ENCODE results near the gene SDHC.

The SDHC gene

DNA sequence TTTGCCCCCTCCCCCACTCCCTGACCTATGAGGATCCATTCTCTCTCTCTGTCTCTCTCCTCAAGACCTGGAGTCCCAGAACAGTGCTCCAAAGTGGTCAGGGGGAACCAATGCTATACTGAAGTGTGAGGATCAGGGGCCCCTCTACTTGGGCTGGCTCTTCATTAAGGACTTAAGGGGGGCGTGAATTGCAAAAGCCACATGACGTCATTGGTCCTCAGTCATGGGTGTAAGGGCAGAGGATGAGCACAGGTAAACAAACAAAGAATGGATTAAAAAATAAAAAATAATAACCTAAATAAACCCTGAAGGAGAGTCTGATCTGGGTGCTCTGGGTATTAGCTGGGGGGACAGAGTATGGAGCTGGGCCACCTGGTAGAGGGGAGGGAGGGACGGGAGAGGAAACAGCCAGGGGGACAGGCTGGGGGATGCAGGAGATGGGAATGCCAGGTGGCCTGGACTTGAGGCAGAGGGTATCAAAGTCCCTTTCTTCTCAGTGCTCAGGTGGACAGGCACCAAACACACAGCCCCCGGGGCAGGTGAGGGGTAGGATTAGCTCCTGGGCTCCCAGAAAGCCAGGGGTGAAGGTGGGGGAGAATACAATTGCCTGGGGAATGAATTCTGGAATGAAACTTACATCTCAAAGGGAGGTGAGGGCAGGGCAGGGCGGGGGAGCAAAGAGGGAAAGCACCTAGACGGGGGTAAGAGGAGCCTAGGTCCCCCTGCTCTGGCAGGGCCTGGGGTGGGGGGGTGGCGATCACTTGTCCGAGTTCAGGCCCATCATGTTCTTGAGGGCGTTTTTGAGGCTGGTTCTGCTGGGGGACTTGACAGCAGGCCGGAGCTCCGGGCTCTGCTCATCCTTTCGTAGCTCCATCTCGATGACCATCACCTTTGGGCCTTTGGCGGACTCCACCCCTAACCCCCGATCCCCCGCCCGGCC lies 9.0 kb upstream of the SDHC start:
- Histone ChIP-seq H3K4me3 (ENCODE audit: low read depth in 1 of 2, low read length in 1 of 2) (peak overlapping the region; percentile 62 to 78), H3K9me3 (no peaks in the 10 kb centered on the region), H3K27me3 (no peaks in the 10 kb centered on the region), H3K27ac (peak overlapping the region; percentile 99), H3K4me1 (ENCODE audit: control insufficient read depth in 1 of 2, insufficient read depth in 1 of 2, low read depth in 1 of 2, low read length in 1 of 2) (peaks cover 51 to 58% of the 10 kb centered on the region in 2 experiments), H3K36me3 (no peaks in the 10 kb centered on the region)
- TF ChIP-seq, protein P1, sequence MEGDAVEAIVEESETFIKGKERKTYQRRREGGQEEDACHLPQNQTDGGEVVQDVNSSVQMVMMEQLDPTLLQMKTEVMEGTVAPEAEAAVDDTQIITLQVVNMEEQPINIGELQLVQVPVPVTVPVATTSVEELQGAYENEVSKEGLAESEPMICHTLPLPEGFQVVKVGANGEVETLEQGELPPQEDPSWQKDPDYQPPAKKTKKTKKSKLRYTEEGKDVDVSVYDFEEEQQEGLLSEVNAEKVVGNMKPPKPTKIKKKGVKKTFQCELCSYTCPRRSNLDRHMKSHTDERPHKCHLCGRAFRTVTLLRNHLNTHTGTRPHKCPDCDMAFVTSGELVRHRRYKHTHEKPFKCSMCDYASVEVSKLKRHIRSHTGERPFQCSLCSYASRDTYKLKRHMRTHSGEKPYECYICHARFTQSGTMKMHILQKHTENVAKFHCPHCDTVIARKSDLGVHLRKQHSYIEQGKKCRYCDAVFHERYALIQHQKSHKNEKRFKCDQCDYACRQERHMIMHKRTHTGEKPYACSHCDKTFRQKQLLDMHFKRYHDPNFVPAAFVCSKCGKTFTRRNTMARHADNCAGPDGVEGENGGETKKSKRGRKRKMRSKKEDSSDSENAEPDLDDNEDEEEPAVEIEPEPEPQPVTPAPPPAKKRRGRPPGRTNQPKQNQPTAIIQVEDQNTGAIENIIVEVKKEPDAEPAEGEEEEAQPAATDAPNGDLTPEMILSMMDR (IDR thresholded peaks at IDR 0.05): no peak

DNA sequence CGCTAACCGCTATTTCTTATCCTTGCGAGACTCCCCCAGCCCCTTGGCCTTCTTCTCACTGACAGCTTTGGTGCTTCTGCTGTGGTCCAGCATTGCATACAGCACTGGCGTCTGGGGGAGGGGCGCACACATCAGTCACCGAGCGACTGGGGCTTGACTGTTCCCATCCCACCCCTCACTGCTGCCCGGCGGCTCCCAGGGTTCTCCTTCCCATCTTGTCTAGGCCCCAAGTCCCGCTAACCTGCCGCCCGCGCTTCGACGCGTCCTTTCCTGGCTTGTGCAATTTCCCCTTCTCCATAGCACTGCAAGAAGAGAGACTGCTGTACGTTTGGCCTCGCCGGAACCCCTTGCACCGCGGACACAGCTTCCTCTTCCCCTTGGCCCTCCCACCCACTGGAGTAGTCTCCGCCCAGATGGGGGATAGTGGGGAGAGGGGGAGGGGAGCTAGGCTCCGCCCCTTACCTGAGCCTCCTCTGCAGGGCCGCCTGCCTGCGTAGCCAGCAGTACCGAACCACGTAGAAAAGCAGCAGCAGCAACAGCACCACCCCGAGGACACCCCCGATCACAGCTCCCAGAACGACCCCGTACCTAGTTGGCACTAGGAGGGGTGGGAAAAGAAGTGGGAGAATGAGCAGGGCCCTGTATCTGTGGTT lies 8.2 kb upstream of the SDHC start:
- Histone ChIP-seq H3K4me3 (ENCODE audit: low read depth in 1 of 2, low read length in 1 of 2) (peak overlapping the region; percentile 62 to 78), H3K27ac (peak overlapping the region; percentile 99), H3K4me1 (ENCODE audit: control insufficient read depth in 1 of 2, insufficient read depth in 1 of 2, low read depth in 1 of 2, low read length in 1 of 2) (peaks cover 51 to 58% of the 10 kb centered on the region in 2 experiments), H3K36me3 (no peaks in the 10 kb centered on the region), H3K27me3 (no peaks in the 10 kb centered on the region), H3K9me3 (no peaks in the 10 kb centered on the region)
- TF ChIP-seq, protein P1 (IDR thresholded peaks at IDR 0.05): peak; percentile 68

DNA sequence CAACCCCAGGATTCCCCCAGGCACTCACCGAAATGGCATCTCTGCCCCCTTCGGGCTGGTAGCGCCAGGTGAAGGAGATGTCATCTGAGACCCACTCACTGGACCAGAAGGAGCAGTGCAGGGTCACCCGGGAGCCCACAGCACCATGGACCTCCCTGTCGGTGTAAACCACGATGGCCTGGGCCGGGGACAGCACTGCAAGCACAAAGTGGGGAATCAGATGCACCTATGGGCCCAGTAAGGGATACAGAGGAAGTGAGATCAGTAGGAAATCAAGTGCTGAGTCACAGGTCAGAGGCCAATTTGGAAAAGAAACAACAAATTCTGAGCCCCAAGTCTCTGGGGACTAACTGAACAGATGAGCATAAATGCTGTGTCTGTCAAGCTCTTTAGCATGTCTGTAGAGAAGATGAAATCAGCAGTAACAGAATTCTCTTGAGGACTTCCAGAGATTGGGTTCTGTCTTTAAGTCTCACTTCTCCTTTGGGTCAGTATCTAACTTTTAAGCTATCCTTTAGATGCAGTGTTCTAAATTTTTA lies 6.9 kb upstream of the SDHC start:
- Histone ChIP-seq H3K27ac (peak overlapping the region; percentile 99), H3K9me3 (no peaks in the 10 kb centered on the region), H3K4me1 (ENCODE audit: control insufficient read depth in 1 of 2, insufficient read depth in 1 of 2, low read depth in 1 of 2, low read length in 1 of 2) (peaks cover 48 to 56% of the 10 kb centered on the region in 2 experiments), H3K27me3 (no peaks in the 10 kb centered on the region), H3K36me3 (no peaks in the 10 kb centered on the region), H3K4me3 (ENCODE audit: low read depth in 1 of 2, low read length in 1 of 2) (peak overlapping the region; percentile 16 to 78)
- TF ChIP-seq, protein P1 (IDR thresholded peaks at IDR 0.05): no peak

DNA sequence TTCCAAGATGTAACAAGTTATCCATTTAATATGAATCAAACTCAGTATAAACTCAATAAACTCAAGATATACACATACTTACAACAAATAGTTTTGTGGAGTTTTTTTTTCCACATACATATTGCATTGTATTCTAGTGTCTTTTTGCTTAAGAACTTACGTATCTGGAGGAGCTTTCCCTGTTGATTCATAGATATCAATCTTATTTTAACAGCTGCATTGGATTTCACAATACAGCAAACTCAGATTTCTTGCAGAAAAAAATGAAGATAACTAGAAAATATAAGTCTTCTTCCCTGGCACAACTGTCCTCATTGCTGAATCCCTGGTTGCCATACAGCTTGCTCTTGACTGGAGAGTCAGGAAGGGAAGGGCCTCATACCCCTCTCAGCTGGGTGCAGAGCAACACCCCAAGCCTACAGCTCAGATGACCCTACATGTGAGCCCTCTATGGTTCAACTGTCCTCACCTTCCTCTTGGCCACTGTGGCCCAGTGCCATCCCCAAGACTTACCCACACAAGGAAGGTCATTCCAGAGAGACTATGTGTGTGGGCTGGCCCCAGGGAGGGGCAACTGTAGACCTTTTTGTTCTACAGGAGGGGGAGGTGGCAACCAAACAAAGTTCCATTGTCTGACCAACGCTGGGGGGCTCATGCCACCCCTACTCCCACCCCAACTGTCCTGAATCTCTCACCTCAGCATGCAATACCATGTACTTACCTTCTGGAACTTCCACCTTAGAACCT lies 6.1 kb upstream of the SDHC start:
- Histone ChIP-seq H3K27ac (peak overlapping the region; percentile 99), H3K27me3 (no peaks in the 10 kb centered on the region), H3K36me3 (no peaks in the 10 kb centered on the region), H3K9me3 (no peaks in the 10 kb centered on the region), H3K4me1 (ENCODE audit: control insufficient read depth in 1 of 2, insufficient read depth in 1 of 2, low read depth in 1 of 2, low read length in 1 of 2) (peaks cover 43 to 49% of the 10 kb centered on the region in 2 experiments), H3K4me3 (ENCODE audit: low read depth in 1 of 2, low read length in 1 of 2) (no peak overlapping the region)
- TF ChIP-seq, protein P1 (IDR thresholded peaks at IDR 0.05): no peak

DNA sequence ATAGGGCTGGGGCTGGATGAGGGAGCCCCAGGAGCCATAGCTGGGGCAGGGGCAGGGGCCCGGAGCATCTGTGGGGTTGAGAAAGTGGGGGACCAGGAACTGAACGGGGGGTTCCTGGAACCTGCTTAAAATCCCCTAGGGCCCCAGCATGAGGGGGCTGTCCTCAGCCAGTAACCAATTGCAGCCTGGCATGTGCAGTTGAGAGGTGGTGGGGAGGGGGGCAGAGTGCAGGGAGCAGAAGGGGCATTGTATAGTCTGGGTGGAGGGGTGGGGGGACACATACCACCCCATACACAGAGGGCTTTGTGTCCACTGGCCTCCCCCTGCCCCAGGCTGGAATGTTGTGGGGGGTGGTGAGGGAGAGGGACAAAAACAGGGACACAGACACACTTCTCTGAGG lies 4.3 kb upstream of the SDHC start, which contains the start of gene MPZ:
Gene MPZ (minus strand): TSS at position 101 of the 400 bp plus-strand sequence. CDS start 63 bp downstream, at position 38.
- TF ChIP-seq, protein P1 (IDR thresholded peaks at IDR 0.05): no peak

More for the DNA sequence above, 4.3 kb upstream of the SDHC start, which contains the start of gene MPZ:
- Histone ChIP-seq H3K27ac (peak within 1 kb of the TSS; percentile 99), H3K4me3 (ENCODE audit: low read depth in 1 of 2, low read length in 1 of 2) (no peak within 1 kb of the TSS), H3K36me3 (no peaks in the 10 kb centered on the region), H3K27me3 (no peaks in the 10 kb centered on the region), H3K9me3 (no peaks in the 10 kb centered on the region), H3K4me1 (ENCODE audit: control insufficient read depth in 1 of 2, insufficient read depth in 1 of 2, low read depth in 1 of 2, low read length in 1 of 2) (peaks cover 40 to 44% of the 10 kb centered on the region in 2 experiments)
